ENCODE measurements around the gene ADIPOQ.
"Not testable (repeated sequence)": the region's sequence is repeated elsewhere in the genome, so short reads cannot be mapped to it uniquely, and the experiment has no call there.

ADIPOQ gene

DNA sequence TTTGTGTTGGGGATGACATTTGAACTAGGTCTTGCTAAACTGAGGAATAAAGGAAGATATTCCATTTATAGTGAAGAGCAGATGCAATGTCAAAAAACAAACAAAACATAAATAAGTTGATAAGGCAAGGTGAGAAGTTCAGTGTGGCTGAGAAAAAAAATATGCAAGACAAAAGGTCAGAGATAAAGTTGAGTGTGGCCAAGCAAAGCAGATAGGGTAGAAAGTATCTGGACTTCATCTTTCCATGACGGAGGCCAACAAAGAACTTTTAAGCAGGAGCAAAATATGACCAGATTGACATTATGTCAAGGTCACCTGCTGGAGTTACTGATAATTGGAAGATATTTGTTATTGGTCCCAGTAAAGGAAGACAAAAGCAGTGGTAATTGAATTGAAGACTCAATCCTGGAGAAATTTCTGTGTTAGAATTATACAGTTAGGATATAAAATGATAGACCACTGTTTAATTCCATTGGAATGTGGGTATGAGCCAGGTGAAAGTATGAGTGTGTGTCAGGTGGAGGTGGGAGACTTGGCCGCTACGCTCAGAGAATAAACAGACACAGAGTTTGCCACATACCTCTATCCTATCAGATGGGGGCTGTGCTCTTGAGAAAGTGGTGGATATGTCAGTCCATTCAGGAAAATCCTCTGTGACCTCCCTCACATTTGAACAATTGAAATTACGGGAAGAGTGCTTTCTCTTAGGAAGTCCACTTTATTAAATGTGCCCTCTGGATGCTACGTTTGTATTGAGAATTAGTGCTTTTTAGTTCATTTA is 28.1 kb downstream of the ADIPOQ start:
- DNase-seq = no peak
- TF ChIP-seq POLR2A (IDR thresholded peaks at IDR 0.05; ENCODE audit: low read length) = no peak
- no peak for TF ChIP-seq GATA1 (IDR thresholded peaks at IDR 0.05; ENCODE audit: low read depth, low read length)

DNA sequence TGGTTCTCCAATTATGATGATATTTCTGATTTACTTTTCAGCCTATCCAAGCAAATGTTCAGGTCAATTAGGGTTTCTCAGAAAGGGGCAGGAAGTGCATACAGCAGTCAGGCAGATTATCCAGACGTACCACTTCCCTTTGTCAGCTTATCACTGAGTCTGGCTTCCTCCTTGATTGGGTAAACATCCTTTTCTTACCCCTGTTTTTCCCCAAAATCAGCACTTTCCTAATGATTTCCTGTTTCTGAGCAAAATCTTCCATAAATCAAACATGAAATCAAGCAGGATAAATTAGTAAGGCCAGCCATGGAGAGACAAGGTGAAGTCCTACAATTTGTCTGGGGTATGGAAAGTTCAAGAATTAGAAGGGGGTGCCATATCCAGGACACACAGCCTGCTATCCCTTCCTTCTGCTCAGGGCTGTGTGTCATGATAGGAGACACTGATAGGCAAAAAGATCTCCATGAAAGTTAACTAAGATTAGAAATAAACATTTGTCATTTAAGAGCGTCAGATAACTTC is 29.0 kb downstream of the ADIPOQ start:
- peak in 1 of 2 experiments; percentile 18 for DNase-seq
- TF ChIP-seq GATA1 (IDR thresholded peaks at IDR 0.05; ENCODE audit: low read depth, low read length) = no peak
- no peak for TF ChIP-seq POLR2A (IDR thresholded peaks at IDR 0.05; ENCODE audit: low read length)

DNA sequence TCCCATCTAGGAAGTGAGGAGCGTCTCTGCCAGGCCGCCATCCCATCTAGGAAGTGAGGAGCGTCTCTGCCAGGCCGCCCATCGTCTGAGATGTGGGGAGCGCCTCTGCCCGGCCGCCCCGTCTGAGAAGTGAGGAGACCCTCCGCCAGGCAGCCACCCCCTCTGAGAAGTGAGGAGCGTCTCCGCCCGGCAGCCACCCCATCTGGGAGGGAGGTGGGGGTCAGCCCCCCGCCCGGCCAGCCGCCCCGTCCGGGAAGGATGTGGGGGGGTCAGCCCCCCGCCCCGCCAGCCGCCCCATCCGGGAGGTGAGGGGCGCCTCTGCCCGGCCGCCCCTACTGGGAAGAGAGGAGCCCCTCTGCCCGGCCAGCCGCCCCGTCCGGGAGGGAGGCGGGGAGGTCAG is 31.3 kb downstream of the ADIPOQ start:
- DNase-seq = not testable (repeated sequence)

DNA sequence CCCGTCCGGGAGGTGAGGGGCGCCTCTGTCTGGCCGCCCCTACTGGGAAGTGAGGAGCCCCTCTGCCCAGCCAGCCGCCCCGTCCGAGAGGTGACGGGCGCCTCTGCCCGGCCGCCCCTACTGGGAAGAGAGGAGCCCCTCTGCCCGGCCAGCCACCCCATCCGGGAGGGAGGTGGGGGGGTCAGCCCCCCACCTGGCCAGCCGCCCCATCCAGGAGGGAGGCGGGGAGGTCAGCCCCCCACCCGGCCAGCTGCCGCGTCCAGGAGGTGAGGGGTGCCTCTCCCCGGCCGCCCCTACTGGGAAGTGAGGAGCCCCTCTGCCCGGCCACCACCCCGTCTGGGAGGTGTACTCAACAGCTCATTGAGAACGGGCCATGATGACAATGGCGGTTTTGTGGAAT is 31.7 kb downstream of the ADIPOQ start:
- not testable (repeated sequence) for DNase-seq

DNA sequence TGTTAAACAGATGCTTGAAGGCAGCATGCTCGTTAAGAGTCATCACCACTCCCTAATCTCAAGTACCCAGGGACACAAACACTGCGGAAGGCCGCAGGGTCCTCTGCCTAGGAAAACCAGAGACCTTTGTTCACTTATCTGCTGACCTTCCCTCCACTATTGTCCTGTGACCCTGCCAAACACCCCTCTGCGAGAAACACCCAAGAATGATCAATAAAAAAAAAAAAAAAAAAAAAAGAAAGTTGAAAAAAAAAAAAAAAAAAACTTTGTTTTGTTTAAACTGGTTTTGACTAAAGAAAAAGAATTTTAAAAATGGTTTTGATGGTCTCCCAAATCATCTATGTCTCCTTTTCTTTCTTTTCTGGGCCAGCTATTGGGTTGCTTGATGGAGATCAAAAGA is 32.3 kb downstream of the ADIPOQ start:
- DNase-seq = not testable (repeated sequence)

DNA sequence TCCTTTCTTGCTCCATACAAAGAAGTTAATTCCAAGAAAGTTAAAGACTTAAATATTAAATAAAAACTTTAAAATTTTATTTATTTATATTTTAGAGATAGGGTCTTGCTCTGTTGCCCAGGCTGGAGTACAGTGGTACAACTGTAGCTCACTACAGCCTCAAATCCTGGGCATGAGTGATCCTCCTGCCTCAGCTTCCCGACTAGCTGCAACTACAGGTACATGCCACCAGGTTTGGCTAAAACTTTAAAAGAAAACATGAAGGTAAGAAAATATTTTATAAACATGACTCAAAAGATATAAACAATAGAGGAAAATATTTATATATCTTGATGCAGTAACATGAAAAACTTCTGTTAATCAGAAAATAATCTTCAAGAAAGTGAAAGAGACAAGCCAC is 33.2 kb downstream of the ADIPOQ start:
- no peak for TF ChIP-seq GATA1 (IDR thresholded peaks at IDR 0.05; ENCODE audit: low read depth, low read length)
- TF ChIP-seq POLR2A (IDR thresholded peaks at IDR 0.05; ENCODE audit: low read length) = no peak
- DNase-seq = no peak

DNA sequence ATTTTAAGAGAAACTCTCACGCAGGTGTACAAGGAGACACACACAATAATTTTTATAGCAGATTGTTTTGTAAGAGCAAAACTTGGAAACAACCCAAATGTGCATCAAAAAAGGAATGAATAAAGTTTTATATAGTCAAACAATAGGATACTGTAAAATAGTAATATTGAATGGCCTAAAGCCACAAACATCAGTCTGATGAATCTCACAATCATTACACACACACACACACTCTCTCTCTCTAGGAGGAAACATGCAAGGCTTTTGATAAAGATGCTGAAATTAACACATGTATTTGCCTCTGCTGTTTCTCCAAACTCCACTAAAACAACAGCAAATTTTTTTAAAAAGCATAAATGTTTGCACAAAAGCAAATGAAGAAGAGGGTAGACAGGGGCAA is 37.3 kb downstream of the ADIPOQ start:
- no peak for DNase-seq
- TF ChIP-seq GATA1 (IDR thresholded peaks at IDR 0.05; ENCODE audit: low read depth, low read length) = no peak
- TF ChIP-seq POLR2A (IDR thresholded peaks at IDR 0.05; ENCODE audit: low read length) = no peak

DNA sequence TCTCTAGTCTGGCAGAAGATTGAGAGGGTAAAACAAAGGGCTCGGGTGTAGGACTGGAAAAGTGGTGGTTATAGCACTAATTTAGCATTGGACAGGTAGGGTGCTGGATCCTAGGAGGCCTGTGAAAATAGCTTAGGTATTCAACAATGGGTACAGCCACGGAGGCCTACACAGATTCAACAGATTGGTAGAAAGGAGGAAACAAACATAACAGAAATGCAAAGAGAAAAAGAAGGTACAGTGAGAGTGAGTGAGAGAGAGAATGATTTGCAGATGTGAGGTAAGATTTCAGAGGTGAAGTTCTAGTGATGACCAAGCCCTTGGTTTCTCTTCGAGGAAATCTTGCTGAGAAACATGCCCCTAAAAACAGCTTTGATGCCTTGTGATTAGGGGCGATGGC is 37.9 kb downstream of the ADIPOQ start:
- TF ChIP-seq POLR2A (IDR thresholded peaks at IDR 0.05; ENCODE audit: low read length) = no peak
- no peak for TF ChIP-seq GATA1 (IDR thresholded peaks at IDR 0.05; ENCODE audit: low read depth, low read length)
- no peak for DNase-seq

DNA sequence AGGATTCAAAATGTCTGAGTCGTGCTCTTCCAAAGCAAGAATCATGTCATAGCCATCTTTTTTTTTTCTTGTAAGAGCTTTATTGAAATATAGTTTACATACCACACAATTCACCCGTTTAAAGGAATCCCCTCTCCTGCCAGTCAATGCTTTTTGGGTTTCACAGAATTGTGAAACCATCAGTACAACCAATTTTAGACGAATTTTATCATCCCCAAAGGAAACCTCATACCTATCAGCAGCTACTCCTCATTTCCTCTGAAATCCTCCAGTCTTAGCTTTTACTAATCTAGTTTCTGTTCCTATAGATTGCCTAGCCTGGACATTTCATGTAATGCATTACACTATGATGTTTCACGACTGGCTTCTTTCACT is 39.6 kb downstream of the ADIPOQ start:
- no peak for DNase-seq
- no peak for TF ChIP-seq GATA1 (IDR thresholded peaks at IDR 0.05; ENCODE audit: low read depth, low read length)
- no peak for TF ChIP-seq POLR2A (IDR thresholded peaks at IDR 0.05; ENCODE audit: low read length)

DNA sequence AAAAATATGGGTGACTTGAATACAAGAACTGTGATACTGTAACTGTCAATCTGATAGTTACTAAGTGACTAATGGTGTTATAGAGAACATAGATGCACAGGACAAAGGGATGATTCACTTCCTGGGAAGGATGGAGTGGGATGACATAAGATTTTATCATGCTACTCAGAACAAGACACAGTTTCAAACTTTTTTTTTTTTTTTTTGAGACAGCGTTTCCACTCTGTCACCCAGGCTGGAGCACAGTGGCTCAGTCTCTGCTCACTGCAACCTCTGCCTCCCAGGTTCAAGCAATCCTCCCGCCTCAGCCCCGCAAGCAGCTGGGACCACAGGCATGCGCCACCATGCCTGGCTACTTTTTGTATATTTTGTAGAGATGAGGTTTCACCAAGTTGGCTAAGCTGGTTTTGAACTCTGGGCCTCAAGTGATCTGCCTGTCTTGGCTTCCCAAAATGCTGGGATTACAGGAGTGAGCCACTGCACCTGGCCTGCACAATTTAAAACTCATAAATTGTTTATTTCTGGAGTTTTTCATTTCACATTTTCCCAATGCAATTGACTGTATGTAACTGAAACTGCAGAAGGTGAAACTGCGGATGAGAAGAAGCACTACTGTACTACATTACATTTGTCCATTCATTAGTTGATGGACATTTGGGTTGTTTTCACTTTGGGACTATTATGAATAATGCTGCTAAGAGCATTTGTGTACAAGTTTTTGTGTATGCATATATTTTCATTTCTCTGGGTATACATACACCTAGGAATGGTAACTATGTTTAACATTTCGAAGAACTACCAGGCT is 40.6 kb downstream of the ADIPOQ start:
- peak in 1 of 2 experiments; percentile 9 for DNase-seq
- no peak for TF ChIP-seq POLR2A (IDR thresholded peaks at IDR 0.05; ENCODE audit: low read length)
- TF ChIP-seq GATA1 (IDR thresholded peaks at IDR 0.05; ENCODE audit: low read depth, low read length) = no peak

DNA sequence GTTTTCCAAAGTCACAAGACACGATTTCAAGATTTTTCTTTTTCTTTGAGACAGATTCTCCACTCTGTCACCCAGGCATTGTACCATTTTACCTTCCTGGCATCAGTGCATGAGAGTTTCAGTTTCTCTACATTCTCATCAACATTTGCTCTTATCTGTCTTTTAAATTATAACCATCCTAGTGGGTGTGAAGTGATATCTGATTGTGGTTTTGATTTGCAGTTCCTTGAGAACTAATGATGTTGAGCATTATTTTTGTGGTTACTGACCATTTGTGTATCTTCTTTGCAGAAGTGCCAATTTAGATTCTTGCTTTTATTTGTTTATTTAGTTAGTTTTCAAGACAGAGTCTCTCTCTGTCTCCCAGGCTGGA is 41.2 kb downstream of the ADIPOQ start:
- TF ChIP-seq GATA1 (IDR thresholded peaks at IDR 0.05; ENCODE audit: low read depth, low read length) = no peak
- no peak for TF ChIP-seq POLR2A (IDR thresholded peaks at IDR 0.05; ENCODE audit: low read length)
- DNase-seq = no peak

DNA sequence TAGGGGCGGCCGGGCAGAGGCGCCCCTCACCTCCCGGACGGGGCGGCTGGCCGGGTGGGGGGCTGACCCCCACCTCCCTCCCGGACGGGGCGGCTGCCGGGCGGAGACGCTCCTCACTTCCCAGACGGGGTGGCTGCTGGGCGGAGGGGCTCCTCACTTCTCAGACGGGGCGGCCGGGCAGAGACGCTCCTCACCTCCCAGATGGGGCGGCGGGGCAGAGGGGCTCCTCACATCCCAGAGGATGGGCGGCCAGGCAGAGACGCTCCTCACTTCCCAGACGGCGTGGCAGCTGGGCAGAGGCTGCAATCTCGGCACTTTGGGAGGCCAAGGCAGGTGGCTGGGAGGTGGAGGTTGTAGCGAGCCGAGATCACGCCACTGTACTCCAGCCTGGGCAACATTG is 42.4 kb downstream of the ADIPOQ start:
- DNase-seq = not testable (repeated sequence)

DNA sequence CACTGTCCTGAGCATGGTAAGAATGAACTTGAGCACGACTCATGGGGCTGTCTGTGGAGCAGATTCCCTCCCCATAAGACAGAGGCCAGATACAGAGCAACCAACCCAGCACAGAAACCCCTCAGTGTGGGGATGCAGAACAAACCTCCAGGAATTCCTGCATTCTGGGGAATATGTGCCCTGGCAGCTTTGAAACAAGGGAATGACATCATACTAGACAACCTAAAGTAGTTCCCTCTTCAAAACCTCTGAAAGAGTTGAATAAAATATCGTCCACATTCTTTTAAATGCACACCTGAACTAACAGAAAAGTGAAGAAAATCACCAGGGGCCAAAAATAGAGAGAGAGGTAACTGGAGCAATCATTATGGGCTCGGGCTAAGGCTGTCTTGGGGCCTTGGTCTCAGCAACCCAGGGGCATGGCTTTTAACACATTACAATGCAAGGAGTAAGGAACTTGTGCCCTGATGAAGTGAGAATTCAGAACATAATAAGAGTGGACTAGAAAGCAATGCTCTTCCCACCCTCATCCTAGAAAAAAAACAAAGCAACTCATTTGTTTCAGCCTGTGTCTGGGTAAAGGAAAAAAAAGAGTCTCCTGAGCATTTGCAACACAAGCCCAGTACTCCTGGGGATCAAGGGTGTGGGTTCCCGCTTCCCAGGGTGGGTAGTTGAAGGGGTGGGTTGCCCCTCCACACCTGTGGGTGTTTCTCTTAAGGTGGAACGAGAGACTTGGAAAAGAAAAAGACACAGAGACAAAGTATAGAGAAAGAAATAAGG is 43.9 kb downstream of the ADIPOQ start:
- DNase-seq = no peak
- TF ChIP-seq GATA1 (IDR thresholded peaks at IDR 0.05; ENCODE audit: low read depth, low read length) (no peak), POLR2A (IDR thresholded peaks at IDR 0.05; ENCODE audit: low read length) (no peak)

DNA sequence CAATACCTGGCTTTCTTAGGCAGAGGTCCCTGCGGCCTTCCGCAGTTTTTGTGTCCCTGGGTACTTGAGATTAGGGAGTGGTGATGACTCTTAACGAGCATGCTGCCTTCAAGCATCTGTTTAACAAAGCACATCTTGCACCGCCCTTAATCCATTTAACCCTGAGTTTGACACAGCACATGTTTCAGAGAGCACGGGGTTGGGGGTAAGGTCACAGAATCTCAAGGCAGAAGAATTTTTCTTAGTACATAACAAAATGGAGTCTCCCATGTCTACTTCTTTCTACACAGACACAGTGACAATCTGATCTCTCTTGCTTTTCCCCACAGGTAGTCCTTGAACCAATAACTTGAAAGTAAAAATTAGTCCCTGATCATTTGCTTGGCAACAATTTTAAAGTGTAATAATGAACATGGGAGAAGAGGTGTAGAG is 45.0 kb downstream of the ADIPOQ start:
- not testable (repeated sequence) for DNase-seq

DNA sequence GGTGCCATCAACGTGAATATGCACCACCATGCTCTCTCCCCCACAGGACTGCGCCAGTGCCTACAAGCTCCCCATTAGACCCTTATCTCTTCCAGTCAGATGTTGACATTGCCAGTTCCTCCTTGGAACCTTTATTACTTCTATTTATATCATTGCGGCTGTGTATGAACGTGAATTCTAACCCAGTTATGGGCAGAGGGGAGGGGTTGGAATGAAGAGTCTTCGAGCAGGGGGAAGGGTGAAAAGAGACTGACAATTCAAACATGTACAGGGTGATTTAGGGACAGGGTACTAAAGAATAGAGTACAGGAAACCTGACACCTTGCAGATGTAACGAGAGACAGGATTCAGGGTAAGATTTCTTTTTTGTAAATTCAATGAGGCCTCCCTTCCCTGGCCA is 46.1 kb downstream of the ADIPOQ start:
- peak; percentile 72 to 86 for DNase-seq
- TF ChIP-seq POLR2A (IDR thresholded peaks at IDR 0.05; ENCODE audit: low read length) (no peak), GATA1 (IDR thresholded peaks at IDR 0.05; ENCODE audit: low read depth, low read length) (no peak)

DNA sequence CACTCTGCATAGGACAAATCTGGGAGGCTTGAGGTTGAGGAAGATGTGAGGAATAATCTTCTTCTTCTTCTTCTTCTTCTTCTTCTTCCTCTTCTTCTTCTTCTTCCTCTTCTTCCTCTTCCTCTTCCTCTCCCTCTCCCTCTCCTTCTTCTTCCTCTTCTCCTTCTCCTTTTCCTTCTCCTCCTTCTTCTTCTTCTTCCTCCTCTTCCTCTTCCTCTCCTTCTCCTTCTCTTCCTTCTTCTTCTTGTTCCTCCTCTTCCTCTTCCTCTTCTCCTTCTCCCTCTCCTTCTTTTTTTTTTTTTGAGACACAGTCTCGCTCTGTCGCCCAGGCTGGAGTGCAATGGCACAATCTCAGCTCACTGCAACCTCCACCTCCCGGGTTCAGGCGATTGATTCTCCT is 47.2 kb downstream of the ADIPOQ start:
- DNase-seq = not testable (repeated sequence)

Data from erythroblast (primary cell).